Breast epithelium (tissue), 4 donors: ENCODE measurements around the gene NFIB. TPM values are rescaled to one million over a fixed set of nuclear protein-coding genes. Genes with fewer than 3 reads are reported as not detected.
A peak's percentile ranks its signal among the peaks of the same experiment; 100 is the strongest.

Source experiments
- DNase-seq, 2 donors: peaks; one replicate each; pipeline ENCODE4 v3.0.0-alpha.2; 2019; ENCODE audit warnings: low spot score in 2 of 2
- H3K27ac ChIP-seq, 2 donors: fragments of 200-600 bp; sonication (generic) in 1 of 2; one replicate each; pipeline ENCODE4 v1.5.1; 2016 to 2019; ENCODE audit warnings: mild to moderate bottlenecking in 1 of 2
- H3K27me3 ChIP-seq, 2 donors: fragments of 200-600 bp; sonication (generic) in 1 of 2; one replicate each; pipeline versions ENCODE4 v1.5.1 to v1.6.0; 2017 to 2019; ENCODE audit warnings: control low read depth in 1 of 2, mild to moderate bottlenecking in 1 of 2
- H3K36me3 ChIP-seq: fragments of 200-600 bp; one replicate; pipeline ENCODE4 v1.5.1; 2019
- H3K4me1 ChIP-seq, 2 donors: fragments of 200-600 bp; sonication (generic); one replicate each; pipeline ENCODE4 v1.5.1; 2016 to 2019; ENCODE audit warnings: control low read depth in 1 of 2
- H3K4me3 ChIP-seq, 3 donors: fragments of 200-600 bp; sonication (generic); 1 replicate in 2 of 3; 2 replicates in 1 of 3; pipeline ENCODE4 v1.5.1; 2016 to 2019; ENCODE audit warnings: mild to moderate bottlenecking in 3 of 3, moderate library complexity in 2 of 3
- H3K9me3 ChIP-seq, 2 donors: fragments of 200-600 bp; sonication (generic) in 1 of 2; one replicate each; pipeline ENCODE4 v1.5.1; 2016 to 2019; ENCODE audit warnings: control low read depth in 1 of 2
- POLR2A ChIP-seq: fragments of 450-650 bp; IDR thresholded peaks from one replicate; pipeline ENCODE4 v1.6.1; 2016; ENCODE audit warnings: antibody characterized with exemption, mild to moderate bottlenecking, moderate library complexity
- POLR2AphosphoS5 ChIP-seq, 3 donors: sonication (generic); formaldehyde crosslinking; IDR thresholded peaks; one replicate each; pipeline ENCODE4 v1.6.1; 2017; ENCODE audit warnings: antibody characterized with exemption in 3 of 3
- intact Hi-C: fragments of 100-400 bp; cut with DNase I; formaldehyde crosslinking; loops from one replicate; pipeline ENCODE4 v1.15.1; 2023; ENCODE audit warnings: low total_unique reads
- total RNA-seq, 3 donors: library from RNA; depleted of rRNA; stranded (reverse); fragments of >200 nt; gene quantifications; one replicate each; pipeline ENCODE4 v1.1.0, GENCODE V29; 2016
- TF ChIP-seq, protein P1 (sequence below), 3 donors: fragments of 450-650 bp; IDR thresholded peaks; one replicate each; pipeline ENCODE4 v1.5.1; 2016 to 2017; ENCODE audit warnings: antibody characterized with exemption in 3 of 3, mild to moderate bottlenecking in 3 of 3, moderate library complexity in 3 of 3

NFIB gene
- total RNA-seq, 3 donors from 2014 or later, result 95.2 to 237 (median 105) TPM

- no peaks in the 10 kb centered on the region for H3K4me1 ChIP-seq
- no peak overlapping the region for H3K4me3 ChIP-seq
- H3K27me3 ChIP-seq, result no peaks in the 10 kb centered on the region
- no peak for TF ChIP-seq POLR2A
- TF ChIP-seq, protein P1, sequence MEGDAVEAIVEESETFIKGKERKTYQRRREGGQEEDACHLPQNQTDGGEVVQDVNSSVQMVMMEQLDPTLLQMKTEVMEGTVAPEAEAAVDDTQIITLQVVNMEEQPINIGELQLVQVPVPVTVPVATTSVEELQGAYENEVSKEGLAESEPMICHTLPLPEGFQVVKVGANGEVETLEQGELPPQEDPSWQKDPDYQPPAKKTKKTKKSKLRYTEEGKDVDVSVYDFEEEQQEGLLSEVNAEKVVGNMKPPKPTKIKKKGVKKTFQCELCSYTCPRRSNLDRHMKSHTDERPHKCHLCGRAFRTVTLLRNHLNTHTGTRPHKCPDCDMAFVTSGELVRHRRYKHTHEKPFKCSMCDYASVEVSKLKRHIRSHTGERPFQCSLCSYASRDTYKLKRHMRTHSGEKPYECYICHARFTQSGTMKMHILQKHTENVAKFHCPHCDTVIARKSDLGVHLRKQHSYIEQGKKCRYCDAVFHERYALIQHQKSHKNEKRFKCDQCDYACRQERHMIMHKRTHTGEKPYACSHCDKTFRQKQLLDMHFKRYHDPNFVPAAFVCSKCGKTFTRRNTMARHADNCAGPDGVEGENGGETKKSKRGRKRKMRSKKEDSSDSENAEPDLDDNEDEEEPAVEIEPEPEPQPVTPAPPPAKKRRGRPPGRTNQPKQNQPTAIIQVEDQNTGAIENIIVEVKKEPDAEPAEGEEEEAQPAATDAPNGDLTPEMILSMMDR (IDR thresholded peaks at IDR 0.05), result no peak
- TF ChIP-seq POLR2AphosphoS5 (IDR thresholded peaks at IDR 0.05), result no peak
- no peaks in the 10 kb centered on the region for H3K36me3 ChIP-seq
- no peak overlapping the region for H3K27ac ChIP-seq
- no peaks in the 10 kb centered on the region for H3K9me3 ChIP-seq
- intact Hi-C loops, result no loop called here
- no peak for DNase-seq
These were observed 121.4 kb downstream of the NFIB start for GRCh38 chr9:14192556-14192955.

- Histone ChIP-seq H3K9me3 (no peaks in the 10 kb centered on the region), H3K27me3 (no peaks in the 10 kb centered on the region), H3K36me3 (no peaks in the 10 kb centered on the region), H3K27ac (no peak overlapping the region), H3K4me1 (no peaks in the 10 kb centered on the region), H3K4me3 (no peak overlapping the region)
- intact Hi-C loops, result no loop called here
- no peak for DNase-seq
- TF ChIP-seq POLR2A (no peak), POLR2AphosphoS5 (IDR thresholded peaks at IDR 0.05) (no peak)
- TF ChIP-seq, protein P1 (IDR thresholded peaks at IDR 0.05), result no peak
These were observed 122.4 kb downstream of the NFIB start for GRCh38 chr9:14191512-14191911.

DNA sequence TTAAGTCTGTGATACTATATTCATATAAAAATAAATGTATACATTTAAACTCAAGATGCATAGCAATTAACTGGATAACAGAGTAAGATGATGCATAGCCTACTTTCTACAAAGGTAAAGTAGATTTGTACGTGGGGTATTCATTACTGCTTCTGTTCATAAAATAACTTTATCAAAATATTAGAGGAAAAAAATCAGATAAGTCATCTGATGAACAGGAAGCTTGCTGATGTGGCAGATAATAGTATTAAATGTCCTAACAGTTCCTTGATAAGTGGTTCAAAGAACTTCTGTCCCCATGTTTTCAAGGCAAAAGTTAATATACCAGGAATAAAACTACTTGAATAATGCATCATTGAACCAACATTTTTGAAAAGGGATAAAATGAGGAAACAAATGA, 123.7 kb downstream of the NFIB start:
- Histone ChIP-seq H3K4me1 (no peaks in the 10 kb centered on the region), H3K27me3 (no peaks in the 10 kb centered on the region), H3K4me3 (no peak overlapping the region), H3K9me3 (no peaks in the 10 kb centered on the region), H3K27ac (peak overlapping the region in 1 of 2 donors; percentile 38), H3K36me3 (no peaks in the 10 kb centered on the region)
- intact Hi-C loops, result no loop called here
- no peak for TF ChIP-seq POLR2A
- DNase-seq, result no peak

GRCh38 chr9:14189578-14189977, 124.4 kb downstream of the NFIB start:
- TF ChIP-seq POLR2A, result no peak
- TF ChIP-seq, protein P1 (IDR thresholded peaks at IDR 0.05), result no peak
- TF ChIP-seq POLR2AphosphoS5 (IDR thresholded peaks at IDR 0.05), result no peak
- intact Hi-C loops, result no loop called here
- H3K36me3 ChIP-seq, result no peaks in the 10 kb centered on the region
- no peak overlapping the region for H3K27ac ChIP-seq
- no peaks in the 10 kb centered on the region for H3K9me3 ChIP-seq
- H3K4me3 ChIP-seq, result no peak overlapping the region
- H3K27me3 ChIP-seq, result no peaks in the 10 kb centered on the region
- no peaks in the 10 kb centered on the region for H3K4me1 ChIP-seq
- no peak for DNase-seq

DNA sequence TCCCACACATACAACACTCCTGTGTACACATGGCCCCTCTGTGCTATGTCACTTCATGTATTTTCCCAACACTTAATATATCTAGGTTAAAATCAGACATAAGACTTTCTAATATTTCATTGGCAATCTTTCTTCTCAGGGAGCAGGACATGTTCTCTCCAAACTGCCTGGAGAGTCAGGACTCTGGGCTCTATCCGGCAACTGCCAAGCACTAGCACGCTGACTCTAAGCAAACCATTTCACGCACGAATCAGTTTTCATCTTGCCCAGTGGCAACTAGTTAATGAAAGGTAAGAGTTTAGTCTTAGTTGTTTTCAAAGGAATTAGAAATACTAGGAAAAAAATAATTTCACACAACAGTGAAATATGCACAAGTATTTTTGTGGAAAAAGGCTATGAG, 124.8 kb downstream of the NFIB start:
- no peaks in the 10 kb centered on the region for H3K36me3 ChIP-seq
- H3K27ac ChIP-seq, result no peak overlapping the region
- no peak overlapping the region for H3K4me3 ChIP-seq
- intact Hi-C loops, result no loop called here
- no peaks in the 10 kb centered on the region for H3K4me1 ChIP-seq
- DNase-seq, result no peak
- TF ChIP-seq POLR2AphosphoS5 (IDR thresholded peaks at IDR 0.05) (no peak), POLR2A (no peak)
- TF ChIP-seq, protein P1 (IDR thresholded peaks at IDR 0.05), result no peak
- H3K27me3 ChIP-seq, result no peaks in the 10 kb centered on the region
- H3K9me3 ChIP-seq, result no peaks in the 10 kb centered on the region

DNA sequence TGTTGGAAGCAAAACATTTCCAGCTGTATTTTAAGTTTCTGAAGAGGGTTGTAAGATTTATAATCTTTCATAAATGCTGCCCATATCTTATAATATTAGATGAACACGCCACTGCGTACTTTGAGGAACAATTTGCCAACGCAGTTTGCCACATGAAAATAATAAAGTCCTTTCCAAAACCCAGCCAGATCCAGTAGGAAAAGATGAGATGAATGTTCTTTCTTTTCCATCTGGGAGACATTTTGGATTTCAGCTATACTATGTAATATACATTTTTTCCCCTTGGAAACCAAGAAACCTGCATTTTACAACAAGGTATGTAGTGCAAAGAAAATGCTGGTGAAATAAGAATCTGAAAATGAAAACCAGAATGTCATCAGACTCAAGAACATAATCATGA, 125.4 kb downstream of the NFIB start:
- Histone ChIP-seq H3K27me3 (no peaks in the 10 kb centered on the region), H3K27ac (no peak overlapping the region), H3K36me3 (no peaks in the 10 kb centered on the region), H3K4me1 (no peaks in the 10 kb centered on the region), H3K9me3 (no peaks in the 10 kb centered on the region), H3K4me3 (no peak overlapping the region)
- TF ChIP-seq, protein P1 (IDR thresholded peaks at IDR 0.05), result no peak
- TF ChIP-seq POLR2AphosphoS5 (IDR thresholded peaks at IDR 0.05), result no peak
- TF ChIP-seq POLR2A, result no peak
- no peak for DNase-seq
- intact Hi-C loops, result no loop called here
